Measurements from ENCODE around the gene CYTH1. TPM values are rescaled to one million over a fixed set of nuclear protein-coding genes. Genes with fewer than 3 reads are reported as not detected.

The CYTH1 gene
- total RNA-seq, 1 experiment from 2014 or later, result 46.7 TPM

DNA sequence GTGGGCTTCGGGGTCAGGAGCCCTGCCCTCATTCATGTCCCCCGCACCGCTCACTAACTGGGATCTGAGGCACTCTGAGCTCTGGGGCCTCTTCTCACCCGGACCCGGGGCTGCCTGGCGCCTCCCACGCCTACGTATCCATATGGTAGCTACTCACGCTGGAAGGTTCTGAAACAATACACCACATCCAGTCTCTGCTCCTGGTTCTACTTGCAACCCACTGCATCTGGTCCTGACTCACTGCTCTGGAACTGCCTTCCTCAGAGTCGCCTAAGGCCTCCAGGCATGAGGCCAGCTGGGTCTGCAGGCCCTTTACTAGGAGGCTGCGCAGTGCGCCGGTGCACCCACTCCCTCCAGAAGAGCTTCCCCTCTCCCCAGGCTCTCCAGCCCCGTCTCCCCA is 40.5 kb upstream of the CYTH1 start:
- intact Hi-C loops (cut with micrococcal nuclease; ENCODE audit: unreplicated experiment), result no loop called here
- Histone ChIP-seq H3K27me3 (ENCODE audit: control insufficient read depth, insufficient read depth, low read length) (no peaks in the 10 kb centered on the region), H3K4me1 (ENCODE audit: control insufficient read depth, insufficient read depth, low read length) (no peaks in the 10 kb centered on the region), H3K36me3 (ENCODE audit: control insufficient read depth, insufficient read depth, low read length) (peaks cover 23% of the 10 kb centered on the region), H3K9me3 (ENCODE audit: control insufficient read depth, insufficient read depth, low read depth, low read length) (no peaks in the 10 kb centered on the region), H3K27ac (ENCODE audit: low read length) (no peak overlapping the region), H3K4me3 (ENCODE audit: low read depth in 2 of 2, low read length in 2 of 2) (no peak overlapping the region)
- no TSS peak for BruUV-seq (replicated peaks)
- in situ Hi-C loops (cut with HindIII; ENCODE audit: low pct_unique_long_range_greater_than_20kb, low sequenced_read_pairs), result no loop called here
- ATAC-seq (peak; percentile 27; the same call in 1 of the 2 replicates), DNase-seq (ENCODE audit: low read depth, low spot score) (no peak)
- TF ChIP-seq SIN3A (IDR thresholded peaks at IDR 0.05; ENCODE audit: borderline replicate concordance, insufficient read depth, low read depth, low read length) (no peak), TCF7L2 (IDR thresholded peaks at IDR 0.05; ENCODE audit: low read depth, low read length) (no peak), POLR2AphosphoS5 (IDR thresholded peaks at IDR 0.05; ENCODE audit: low read depth, low read length) (no peak)
- TF ChIP-seq, protein P1, sequence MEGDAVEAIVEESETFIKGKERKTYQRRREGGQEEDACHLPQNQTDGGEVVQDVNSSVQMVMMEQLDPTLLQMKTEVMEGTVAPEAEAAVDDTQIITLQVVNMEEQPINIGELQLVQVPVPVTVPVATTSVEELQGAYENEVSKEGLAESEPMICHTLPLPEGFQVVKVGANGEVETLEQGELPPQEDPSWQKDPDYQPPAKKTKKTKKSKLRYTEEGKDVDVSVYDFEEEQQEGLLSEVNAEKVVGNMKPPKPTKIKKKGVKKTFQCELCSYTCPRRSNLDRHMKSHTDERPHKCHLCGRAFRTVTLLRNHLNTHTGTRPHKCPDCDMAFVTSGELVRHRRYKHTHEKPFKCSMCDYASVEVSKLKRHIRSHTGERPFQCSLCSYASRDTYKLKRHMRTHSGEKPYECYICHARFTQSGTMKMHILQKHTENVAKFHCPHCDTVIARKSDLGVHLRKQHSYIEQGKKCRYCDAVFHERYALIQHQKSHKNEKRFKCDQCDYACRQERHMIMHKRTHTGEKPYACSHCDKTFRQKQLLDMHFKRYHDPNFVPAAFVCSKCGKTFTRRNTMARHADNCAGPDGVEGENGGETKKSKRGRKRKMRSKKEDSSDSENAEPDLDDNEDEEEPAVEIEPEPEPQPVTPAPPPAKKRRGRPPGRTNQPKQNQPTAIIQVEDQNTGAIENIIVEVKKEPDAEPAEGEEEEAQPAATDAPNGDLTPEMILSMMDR (IDR thresholded peaks at IDR 0.05), result no peak
- TF ChIP-seq, protein P2, sequence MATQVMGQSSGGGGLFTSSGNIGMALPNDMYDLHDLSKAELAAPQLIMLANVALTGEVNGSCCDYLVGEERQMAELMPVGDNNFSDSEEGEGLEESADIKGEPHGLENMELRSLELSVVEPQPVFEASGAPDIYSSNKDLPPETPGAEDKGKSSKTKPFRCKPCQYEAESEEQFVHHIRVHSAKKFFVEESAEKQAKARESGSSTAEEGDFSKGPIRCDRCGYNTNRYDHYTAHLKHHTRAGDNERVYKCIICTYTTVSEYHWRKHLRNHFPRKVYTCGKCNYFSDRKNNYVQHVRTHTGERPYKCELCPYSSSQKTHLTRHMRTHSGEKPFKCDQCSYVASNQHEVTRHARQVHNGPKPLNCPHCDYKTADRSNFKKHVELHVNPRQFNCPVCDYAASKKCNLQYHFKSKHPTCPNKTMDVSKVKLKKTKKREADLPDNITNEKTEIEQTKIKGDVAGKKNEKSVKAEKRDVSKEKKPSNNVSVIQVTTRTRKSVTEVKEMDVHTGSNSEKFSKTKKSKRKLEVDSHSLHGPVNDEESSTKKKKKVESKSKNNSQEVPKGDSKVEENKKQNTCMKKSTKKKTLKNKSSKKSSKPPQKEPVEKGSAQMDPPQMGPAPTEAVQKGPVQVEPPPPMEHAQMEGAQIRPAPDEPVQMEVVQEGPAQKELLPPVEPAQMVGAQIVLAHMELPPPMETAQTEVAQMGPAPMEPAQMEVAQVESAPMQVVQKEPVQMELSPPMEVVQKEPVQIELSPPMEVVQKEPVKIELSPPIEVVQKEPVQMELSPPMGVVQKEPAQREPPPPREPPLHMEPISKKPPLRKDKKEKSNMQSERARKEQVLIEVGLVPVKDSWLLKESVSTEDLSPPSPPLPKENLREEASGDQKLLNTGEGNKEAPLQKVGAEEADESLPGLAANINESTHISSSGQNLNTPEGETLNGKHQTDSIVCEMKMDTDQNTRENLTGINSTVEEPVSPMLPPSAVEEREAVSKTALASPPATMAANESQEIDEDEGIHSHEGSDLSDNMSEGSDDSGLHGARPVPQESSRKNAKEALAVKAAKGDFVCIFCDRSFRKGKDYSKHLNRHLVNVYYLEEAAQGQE (IDR thresholded peaks at IDR 0.05; ENCODE audit: insufficient read depth in 1 of 2, low read depth in 2 of 2, low read length in 1 of 2), result no peak
- POLR2A ChIA-PET, result no interaction called here
- CTCF ChIA-PET, result no interaction called here

DNA sequence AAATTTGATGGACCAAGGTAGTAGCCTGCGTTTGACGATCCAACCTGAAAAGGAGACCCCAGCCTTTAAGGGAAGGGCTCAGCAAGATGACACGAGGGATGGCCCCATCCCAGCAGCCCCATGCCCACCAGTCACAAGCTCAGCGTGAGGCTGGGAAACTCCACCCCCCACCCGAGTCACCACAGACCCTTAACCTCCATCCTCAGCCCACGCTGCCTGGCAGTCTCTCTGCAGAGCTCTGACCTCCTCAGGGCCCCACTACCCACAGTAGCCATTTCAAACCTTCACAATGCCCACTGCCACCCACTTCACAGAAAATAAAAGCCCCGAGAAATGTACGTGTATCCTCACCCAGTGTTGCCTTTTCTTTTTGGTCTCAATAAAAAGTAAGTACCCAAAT is 39.9 kb upstream of the CYTH1 start:
- ChIA-PET POLR2A (no interaction called here), CTCF (no interaction called here)
- Histone ChIP-seq H3K27ac (ENCODE audit: low read length) (no peak overlapping the region), H3K4me3 (ENCODE audit: low read depth in 2 of 2, low read length in 2 of 2) (no peak overlapping the region), H3K27me3 (ENCODE audit: control insufficient read depth, insufficient read depth, low read length) (no peaks in the 10 kb centered on the region), H3K4me1 (ENCODE audit: control insufficient read depth, insufficient read depth, low read length) (no peaks in the 10 kb centered on the region), H3K9me3 (ENCODE audit: control insufficient read depth, insufficient read depth, low read depth, low read length) (no peaks in the 10 kb centered on the region), H3K36me3 (ENCODE audit: control insufficient read depth, insufficient read depth, low read length) (peaks cover 19% of the 10 kb centered on the region)
- ATAC-seq, result no peak
- DNase-seq (ENCODE audit: low read depth, low spot score), result no peak
- intact Hi-C loops (cut with micrococcal nuclease; ENCODE audit: unreplicated experiment), result no loop called here
- TF ChIP-seq POLR2AphosphoS5 (IDR thresholded peaks at IDR 0.05; ENCODE audit: low read depth, low read length), result no peak
- no peak for TF ChIP-seq SIN3A (IDR thresholded peaks at IDR 0.05; ENCODE audit: borderline replicate concordance, insufficient read depth, low read depth, low read length)
- TF ChIP-seq, protein P1 (IDR thresholded peaks at IDR 0.05), result no peak
- TF ChIP-seq, protein P2 (IDR thresholded peaks at IDR 0.05; ENCODE audit: insufficient read depth in 1 of 2, low read depth in 2 of 2, low read length in 1 of 2), result no peak
- no peak for TF ChIP-seq TCF7L2 (IDR thresholded peaks at IDR 0.05; ENCODE audit: low read depth, low read length)
- in situ Hi-C loops (cut with HindIII; ENCODE audit: low pct_unique_long_range_greater_than_20kb, low sequenced_read_pairs), result no loop called here
- no TSS peak for BruUV-seq (replicated peaks)
